ENCODE measurements around the gene IL34. TPM values are rescaled to one million over a fixed set of nuclear protein-coding genes. Genes with fewer than 3 reads are reported as not detected.

Gene IL34
- total and polyA plus RNA-seq, 2 experiments from 2014 or later = 4.3 to 6.6 TPM

- Histone ChIP-seq H3K27me3 (ENCODE audit: insufficient read depth) (peaks cover 8% of the 10 kb centered on the region), H3F3A (replicated peaks; ENCODE audit: low read depth) (peaks cover 23% of the 10 kb centered on the region; the same call in 1 of the 2 replicates), H3K4me3 (peak overlapping the region; percentile 69), H2AFZ (no peak overlapping the region), H3K27ac (ENCODE audit: low read depth) (no peak overlapping the region), H3K79me2 (replicated peaks; ENCODE audit: insufficient read depth) (no peaks in the 10 kb centered on the region), H3K36me3 (ENCODE audit: insufficient read depth) (no peaks in the 10 kb centered on the region), H3K4me1 (ENCODE audit: insufficient read depth) (peaks cover 11% of the 10 kb centered on the region; the same call in 1 of the 2 replicates), H3K4me2 (peak overlapping the region; percentile 96), H3K9me2 (ENCODE audit: insufficient read depth) (no peaks in the 10 kb centered on the region), H4K20me1 (replicated peaks; ENCODE audit: insufficient read depth) (peaks cover 4% of the 10 kb centered on the region)
- DNase-seq (ENCODE audit: low spot score) = no peak
- peaks cover 21% of the 10 kb centered on the region for H3K27me3 Mint-ChIP-seq (ENCODE audit: insufficient read depth, low read depth, poor library complexity)
- H3K36me3 Mint-ChIP-seq (ENCODE audit: low read depth) = no peaks in the 10 kb centered on the region; the same call in 2 of the 3 replicates
- no peak for ATAC-seq
- H3K27ac Mint-ChIP-seq = no peak overlapping the region
- TF ChIP-seq ZNF462 (CRISPR knock-in tag; IDR thresholded peaks at IDR 0.05) = no peak
- TF ChIP-seq ZNF331 (CRISPR knock-in tag; IDR thresholded peaks at IDR 0.05; ENCODE audit: low read depth) = no peak
- TF ChIP-seq EZH2phosphoT487 (IDR thresholded peaks at IDR 0.05; ENCODE audit: unreplicated experiment) = no peak
- no peak for TF ChIP-seq ZNF114 (CRISPR knock-in tag; IDR thresholded peaks at IDR 0.05)
- TF ChIP-seq STAT1 (IDR thresholded peaks at IDR 0.05; ENCODE audit: unreplicated experiment) = no peak
- no peak for TF ChIP-seq EZH2 (IDR thresholded peaks at IDR 0.05; ENCODE audit: low read depth, unreplicated experiment)
- no peak for TF ChIP-seq CTCF (conservative IDR thresholded peaks at IDR 0.05; ENCODE audit: low read depth in 2 of 2)
- TF ChIP-seq POLR2AphosphoS5 (IDR thresholded peaks at IDR 0.05; ENCODE audit: low read depth) = no peak
- TF ChIP-seq CREB1 (CRISPR knock-in tag; IDR thresholded peaks at IDR 0.05; ENCODE audit: low read depth) = no peak
- no peak for TF ChIP-seq ETS1 (IDR thresholded peaks at IDR 0.05)
- TF ChIP-seq JUNB (IDR thresholded peaks at IDR 0.05; ENCODE audit: unreplicated experiment) = no peak
- TF ChIP-seq NANOG (IDR thresholded peaks at IDR 0.05; ENCODE audit: borderline replicate concordance) = no peak
- TF ChIP-seq REST (IDR thresholded peaks at IDR 0.05; ENCODE audit: unreplicated experiment) = no peak
- H3K4me3 Mint-ChIP-seq = peak overlapping the region; percentile 75
- no peaks in the 10 kb centered on the region; the same call in 2 of the 3 replicates for H3K9me3 Mint-ChIP-seq
- H3K4me1 Mint-ChIP-seq = peaks cover 29% of the 10 kb centered on the region
Measured at GRCh38 chr16:70684146-70685060, 38.0 kb downstream of the IL34 start.

Measured in GM23338 (cell line).